Breast epithelium (tissue), 3 donors: ENCODE results near the gene PRLH.

Experiments
- CTCF ChIP-seq, 3 donors: fragments of 450-650 bp; IDR thresholded peaks; one replicate each; pipeline ENCODE4 v1.5.1; 2016 to 2017; ENCODE audit warnings: antibody characterized with exemption in 3 of 3, mild to moderate bottlenecking in 3 of 3, moderate library complexity in 3 of 3
- POLR2A ChIP-seq: fragments of 450-650 bp; IDR thresholded peaks from one replicate; pipeline ENCODE4 v1.6.1; 2016; ENCODE audit warnings: antibody characterized with exemption, mild to moderate bottlenecking, moderate library complexity
- POLR2AphosphoS5 ChIP-seq, 3 donors: sonication (generic); formaldehyde crosslinking; IDR thresholded peaks; one replicate each; pipeline ENCODE4 v1.6.1; 2017; ENCODE audit warnings: antibody characterized with exemption in 3 of 3

- TF ChIP-seq POLR2A (no peak), CTCF (IDR thresholded peaks at IDR 0.05) (no peak), POLR2AphosphoS5 (IDR thresholded peaks at IDR 0.05) (no peak)
Observed at GRCh38 chr2:237597196-237598145, 31.1 kb downstream of the PRLH start.
